ENCODE measurements around the gene TNFRSF12A. TPM values are rescaled to one million over a fixed set of nuclear protein-coding genes. Genes with fewer than 3 reads are reported as not detected.

The TNFRSF12A gene
- total and polyA plus RNA-seq, 9 of the 15 experiments (the other 6 are each of a cell fraction or from before 2014, with no cell fraction given) = 0.41 to 61.8 (median 26.5) TPM

DNA sequence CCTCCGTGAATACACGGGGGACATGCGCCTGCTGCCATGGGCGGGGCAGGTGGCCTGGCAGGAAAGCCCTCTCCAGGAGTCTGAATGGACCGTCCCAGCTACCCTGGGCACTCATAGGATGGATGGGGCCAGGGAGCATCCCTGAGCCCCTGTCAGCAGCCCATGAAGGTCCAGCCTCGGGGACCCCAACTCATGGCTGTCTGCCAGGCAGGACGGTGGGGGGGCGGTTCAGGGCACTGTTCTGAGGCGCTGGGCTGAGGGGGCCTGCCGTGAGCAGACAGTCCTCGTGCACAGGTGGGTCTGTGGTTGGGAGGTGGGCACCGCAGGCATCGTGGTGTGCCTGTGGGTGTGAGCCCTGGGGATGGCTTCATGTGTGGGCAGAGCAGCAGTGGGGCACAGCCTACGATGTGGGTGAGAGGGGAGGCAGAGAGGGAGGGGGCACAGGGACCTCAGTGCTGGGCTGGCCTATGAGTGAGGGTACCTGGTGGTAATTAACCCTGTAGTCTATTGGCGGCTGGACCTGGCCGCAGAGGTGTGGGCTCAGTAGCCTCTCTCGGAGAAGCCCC, 33.5 kb upstream of the TNFRSF12A start:
- Histone ChIP-seq H4K20me1 (replicated peaks; ENCODE audit: control insufficient read depth, insufficient read depth, low read length) (no peaks in the 10 kb centered on the region), H3K4me3 (no peak overlapping the region), H3K4me1 (replicated peaks in 1 of 2; ENCODE audit: control insufficient read depth in 2 of 2, insufficient read depth in 2 of 2, low read length in 2 of 2) (peaks cover 16 to 70% of the 10 kb centered on the region in 2 experiments), H3K4me2 (ENCODE audit: insufficient read depth, low read length) (no peak overlapping the region), H3K9me1 (ENCODE audit: control insufficient read depth, insufficient read depth, low read length) (no peaks in the 10 kb centered on the region), H3K27me3 (ENCODE audit: control insufficient read depth in 2 of 2, insufficient read depth in 2 of 2, low read length in 2 of 2) (no peaks in the 10 kb centered on the region), H3K9ac (ENCODE audit: insufficient read depth in 1 of 2, low read depth in 2 of 2, low read length in 2 of 2) (peak overlapping the region in 1 of 2 experiments; percentile 64; a peak in 2 of 4 replicates), H3K9me3 (replicated peaks; ENCODE audit: control insufficient read depth, insufficient read depth, low read depth, low read length) (no peaks in the 10 kb centered on the region), H3K27ac (ENCODE audit: extremely low read depth, low read depth, low read length) (no peak overlapping the region), H3K36me3 (ENCODE audit: control insufficient read depth, insufficient read depth, low read length) (no peaks in the 10 kb centered on the region), H3K79me2 (ENCODE audit: control insufficient read depth, insufficient read depth, low read length) (no peaks in the 10 kb centered on the region), H2AFZ (ENCODE audit: low read depth, low read length) (no peak overlapping the region)
- FAIRE-seq = no peak
- no peak for TF ChIP-seq HDAC1 (IDR thresholded peaks at IDR 0.05)
- no peak for TF ChIP-seq ARID2 (IDR thresholded peaks at IDR 0.05)
- no peak for TF ChIP-seq TRIM25 (IDR thresholded peaks at IDR 0.05; ENCODE audit: borderline replicate concordance)
- TF ChIP-seq JUNB (CRISPR knock-in tag; conservative IDR thresholded peaks at IDR 0.05) = no peak
- no peak for TF ChIP-seq ZNF165 (CRISPR knock-in tag; IDR thresholded peaks at IDR 0.05; ENCODE audit: borderline replicate concordance)
- no peak for TF ChIP-seq ESRRB (CRISPR knock-in tag; IDR thresholded peaks at IDR 0.05; ENCODE audit: borderline replicate concordance)
- no peak for TF ChIP-seq PTBP1 (IDR thresholded peaks at IDR 0.05; ENCODE audit: low read depth, low read length)
- TF ChIP-seq RUNX1 (IDR thresholded peaks at IDR 0.05; ENCODE audit: low read depth) = no peak
- no peak for TF ChIP-seq JUND (IDR thresholded peaks at IDR 0.05; ENCODE audit: borderline replicate concordance, low read depth, low read length)
- TF ChIP-seq JUND (tag; IDR thresholded peaks at IDR 0.05; ENCODE audit: borderline replicate concordance, low read depth, low read length) = no peak
- TF ChIP-seq, protein P1, sequence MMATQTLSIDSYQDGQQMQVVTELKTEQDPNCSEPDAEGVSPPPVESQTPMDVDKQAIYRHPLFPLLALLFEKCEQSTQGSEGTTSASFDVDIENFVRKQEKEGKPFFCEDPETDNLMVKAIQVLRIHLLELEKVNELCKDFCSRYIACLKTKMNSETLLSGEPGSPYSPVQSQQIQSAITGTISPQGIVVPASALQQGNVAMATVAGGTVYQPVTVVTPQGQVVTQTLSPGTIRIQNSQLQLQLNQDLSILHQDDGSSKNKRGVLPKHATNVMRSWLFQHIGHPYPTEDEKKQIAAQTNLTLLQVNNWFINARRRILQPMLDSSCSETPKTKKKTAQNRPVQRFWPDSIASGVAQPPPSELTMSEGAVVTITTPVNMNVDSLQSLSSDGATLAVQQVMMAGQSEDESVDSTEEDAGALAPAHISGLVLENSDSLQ (IDR thresholded peaks at IDR 0.05) = no peak
- TF ChIP-seq CBFB (CRISPR knock-in tag; IDR thresholded peaks at IDR 0.05) = no peak
- no peak for TF ChIP-seq NCOA2 (IDR thresholded peaks at IDR 0.05; ENCODE audit: partially characterized antibody in 2 of 2)
- TF ChIP-seq ZNF77 (CRISPR knock-in tag; IDR thresholded peaks at IDR 0.05) = no peak
- no peak for TF ChIP-seq SNIP1 (IDR thresholded peaks at IDR 0.05; ENCODE audit: low read depth)
- no peak for TF ChIP-seq CEBPB (tag; IDR thresholded peaks at IDR 0.05)
- no peak for TF ChIP-seq ZNF75A (CRISPR knock-in tag; IDR thresholded peaks at IDR 0.05)
- in situ Hi-C loops (cut with MboI) (no loop called here), intact Hi-C loops (cut with micrococcal nuclease) (no loop called here)
- ChIA-PET POLR2A (interaction anchor here (0.5 kb wide), 1 partner anchor 15 kb away, joined by 3 read pairs; no protein-coding TSS in a partner anchor), CTCF (ENCODE audit: low intra/inter-chr PET ratio) (no interaction called here)
- WGBS (ENCODE audit: insufficient coverage, low coverage, missing lambda C conversion rate) = 59% methylated on average over 12 of the region's 17 CpGs
- DNase-seq (ENCODE audit: extremely low read depth in 1 of 4, low spot score in 3 of 4) = no peak
- BruUV-seq (replicated peaks) = no TSS peak
- no peak for ATAC-seq

All from K562 (cell line).